Gastroesophageal sphincter (tissue), 4 donors: ENCODE data around the gene SEMA3A. TPM values are rescaled to one million over a fixed set of nuclear protein-coding genes. Genes with fewer than 3 reads are reported as not detected.

Experiments
- ATAC-seq: fragments of 150-250 bp; one replicate; pipeline ENCODE4 v1.9.1; 2016; ENCODE audit warnings: mild to moderate bottlenecking, moderate library complexity
- H3K27ac ChIP-seq, 4 donors: fragments of 200-600 bp; sonication (generic) in 3 of 4; 1 replicate in 3 of 4; 2 replicates in 1 of 4; pipeline ENCODE4 v1.5.1; 2016 to 2019
- H3K27me3 ChIP-seq: fragments of 200-600 bp; sonication (generic); one replicate; pipeline ENCODE4 v1.5.1; 2019
- H3K36me3 ChIP-seq, 2 donors: fragments of 200-600 bp; sonication (generic); one replicate each; pipeline ENCODE4 v1.5.1; 2019; ENCODE audit warnings: control low read depth in 1 of 2
- H3K4me1 ChIP-seq, 3 donors: fragments of 200-600 bp; sonication (generic); 1 replicate in 2 of 3; 2 replicates in 1 of 3; pipeline ENCODE4 v1.5.1; 2016 to 2019; ENCODE audit warnings: control low read depth in 2 of 3
- H3K4me3 ChIP-seq, 2 donors: fragments of 200-600 bp; sonication (generic); one replicate each; pipeline ENCODE4 v1.5.1; 2019; ENCODE audit warnings: mild to moderate bottlenecking in 1 of 2, moderate library complexity in 1 of 2
- H3K9me3 ChIP-seq, 3 donors: fragments of 200-600 bp; sonication (generic); one replicate each; pipeline ENCODE4 v1.5.1; 2017 to 2019; ENCODE audit warnings: control low read depth in 2 of 3
- EP300 ChIP-seq: sonication (generic); formaldehyde crosslinking; IDR thresholded peaks from one replicate; pipeline ENCODE4 v1.6.1; 2017; ENCODE audit warnings: antibody characterized with exemption, mild to moderate bottlenecking
- POLR2A ChIP-seq, 2 donors: fragments of 450-650 bp; IDR thresholded peaks; one replicate each; pipeline ENCODE4 v1.6.1; 2017; ENCODE audit warnings: antibody characterized with exemption in 2 of 2, mild to moderate bottlenecking in 2 of 2, moderate library complexity in 1 of 2
- POLR2AphosphoS5 ChIP-seq: sonication (generic); formaldehyde crosslinking; IDR thresholded peaks from one replicate; pipeline ENCODE4 v1.6.1; 2017; ENCODE audit warnings: antibody characterized with exemption
- WGBS, 2 donors: methylation state at CpG; one replicate each; pipeline ENCODE4 v1.1.5; 2018; ENCODE audit warnings: low coverage in 1 of 2; 5-methylcytosine and 5-hydroxymethylcytosine counted together
- total RNA-seq, 4 donors: library from RNA; depleted of rRNA; stranded (reverse); fragments of >200 nt; gene quantifications; one replicate each; pipeline ENCODE4 v1.1.0, GENCODE V29; 2016
- TF ChIP-seq, protein P1 (sequence below), 4 experiments: fragments of 200-600 bp in 2 of 4; fragments of 450-650 bp in 2 of 4; sonication (generic) in 1 of 4; IDR thresholded peaks; one replicate each; pipeline ENCODE4 v1.5.1; 2017 to 2019; ENCODE audit warnings: antibody characterized with exemption in 4 of 4, mild to moderate bottlenecking in 2 of 4, moderate library complexity in 2 of 4

Gene SEMA3A
- total RNA-seq, 4 donors from 2014 or later = 24.6 to 61.6 (median 33.0) TPM

DNA sequence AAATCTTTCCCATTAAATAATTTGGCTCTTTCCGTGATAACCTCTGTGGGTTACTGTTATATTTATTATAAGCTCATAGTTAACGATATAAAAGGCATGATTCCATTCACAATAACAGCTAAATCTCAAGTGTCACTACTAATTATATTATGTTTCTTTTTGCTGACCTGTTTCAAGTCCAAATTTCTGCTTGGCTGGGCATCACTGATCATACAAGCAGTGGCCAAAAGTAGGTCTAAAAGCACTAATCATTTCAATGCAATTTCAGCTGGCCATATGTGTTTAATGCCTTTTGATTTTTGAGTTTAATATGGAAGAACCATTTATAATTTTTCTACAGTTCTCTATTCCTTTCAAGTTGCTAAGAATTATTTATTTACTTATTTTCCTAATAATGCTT is 110.7 kb downstream of the SEMA3A start:
- no peak for ATAC-seq
- Histone ChIP-seq H3K27ac (no peak overlapping the region), H3K27me3 (no peaks in the 10 kb centered on the region), H3K9me3 (no peaks in the 10 kb centered on the region), H3K4me3 (no peak overlapping the region), H3K4me1 (peaks cover 0 to 16% (median 0%) of the 10 kb centered on the region in 3 donors), H3K36me3 (no peaks in the 10 kb centered on the region)
- no peak for TF ChIP-seq EP300
- TF ChIP-seq POLR2AphosphoS5 = no peak
- TF ChIP-seq, protein P1, sequence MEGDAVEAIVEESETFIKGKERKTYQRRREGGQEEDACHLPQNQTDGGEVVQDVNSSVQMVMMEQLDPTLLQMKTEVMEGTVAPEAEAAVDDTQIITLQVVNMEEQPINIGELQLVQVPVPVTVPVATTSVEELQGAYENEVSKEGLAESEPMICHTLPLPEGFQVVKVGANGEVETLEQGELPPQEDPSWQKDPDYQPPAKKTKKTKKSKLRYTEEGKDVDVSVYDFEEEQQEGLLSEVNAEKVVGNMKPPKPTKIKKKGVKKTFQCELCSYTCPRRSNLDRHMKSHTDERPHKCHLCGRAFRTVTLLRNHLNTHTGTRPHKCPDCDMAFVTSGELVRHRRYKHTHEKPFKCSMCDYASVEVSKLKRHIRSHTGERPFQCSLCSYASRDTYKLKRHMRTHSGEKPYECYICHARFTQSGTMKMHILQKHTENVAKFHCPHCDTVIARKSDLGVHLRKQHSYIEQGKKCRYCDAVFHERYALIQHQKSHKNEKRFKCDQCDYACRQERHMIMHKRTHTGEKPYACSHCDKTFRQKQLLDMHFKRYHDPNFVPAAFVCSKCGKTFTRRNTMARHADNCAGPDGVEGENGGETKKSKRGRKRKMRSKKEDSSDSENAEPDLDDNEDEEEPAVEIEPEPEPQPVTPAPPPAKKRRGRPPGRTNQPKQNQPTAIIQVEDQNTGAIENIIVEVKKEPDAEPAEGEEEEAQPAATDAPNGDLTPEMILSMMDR (IDR thresholded peaks at IDR 0.05) = no peak
- TF ChIP-seq POLR2A (IDR thresholded peaks at IDR 0.05) = no peak
- 30 to 38% methylated on average over 2 of the region's 2 CpGs for WGBS, 2 donors

DNA sequence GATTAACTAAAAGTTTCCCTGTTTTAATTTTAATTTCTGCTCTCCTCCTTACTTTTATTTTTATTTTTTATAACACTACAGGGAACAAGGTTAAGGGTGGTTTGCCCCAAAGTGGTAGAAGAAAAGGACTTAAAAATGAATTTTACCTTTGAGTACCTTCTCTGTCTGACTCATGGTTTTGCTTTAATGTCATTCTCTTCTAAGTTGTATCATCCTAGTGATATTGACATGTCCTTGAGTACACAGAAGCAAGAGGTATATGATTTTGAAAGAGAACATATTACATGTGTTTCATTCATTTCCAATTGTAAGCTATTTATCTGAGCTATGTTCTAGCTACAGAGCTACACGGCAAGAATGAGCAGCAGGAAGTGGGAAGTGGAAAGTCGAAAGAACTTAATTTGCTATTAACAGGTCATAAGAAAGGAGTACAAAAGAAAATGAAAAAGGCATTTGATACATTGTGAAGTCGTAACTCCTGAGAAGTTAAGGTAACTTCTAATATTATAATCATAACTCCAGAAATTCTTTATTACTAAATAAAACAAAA is 112.5 kb downstream of the SEMA3A start:
- no peaks in the 10 kb centered on the region for H3K9me3 ChIP-seq
- 67 to 92% methylated on average over 3 of the region's 3 CpGs for WGBS, 2 donors
- no peak overlapping the region for H3K27ac ChIP-seq
- H3K36me3 ChIP-seq = no peaks in the 10 kb centered on the region
- TF ChIP-seq POLR2A (IDR thresholded peaks at IDR 0.05) = no peak
- no peak for TF ChIP-seq POLR2AphosphoS5
- TF ChIP-seq EP300 = no peak
- no peak for ATAC-seq
- H3K4me3 ChIP-seq = no peak overlapping the region
- no peaks in the 10 kb centered on the region for H3K27me3 ChIP-seq
- peaks cover 0 to 16% (median 0%) of the 10 kb centered on the region in 3 donors for H3K4me1 ChIP-seq

DNA sequence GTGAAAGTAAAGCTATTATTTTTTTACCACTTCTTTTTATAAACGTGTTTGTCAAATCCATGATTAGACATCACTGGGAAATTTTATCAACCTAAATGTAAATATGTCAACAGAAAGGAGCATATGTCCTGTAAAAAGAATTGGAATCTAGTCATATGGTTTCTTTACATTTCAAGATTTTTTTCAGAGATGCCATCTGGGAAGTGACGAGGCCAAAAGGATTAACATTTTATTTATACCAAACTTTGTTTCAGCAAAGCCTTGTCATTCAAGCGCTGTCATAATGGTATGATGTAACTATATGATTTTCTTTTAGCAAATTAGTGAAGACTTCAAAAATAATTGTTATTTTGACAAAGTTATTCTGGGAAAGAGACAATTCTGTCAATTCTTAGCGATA is 117.3 kb downstream of the SEMA3A start:
- TF ChIP-seq, protein P1 (IDR thresholded peaks at IDR 0.05) = no peak
- TF ChIP-seq POLR2AphosphoS5 (no peak), POLR2A (IDR thresholded peaks at IDR 0.05) (no peak), EP300 (no peak)
- Histone ChIP-seq H3K9me3 (no peaks in the 10 kb centered on the region), H3K27ac (no peak overlapping the region), H3K36me3 (no peaks in the 10 kb centered on the region), H3K4me1 (peaks cover 0 to 16% (median 0%) of the 10 kb centered on the region in 3 donors), H3K27me3 (no peaks in the 10 kb centered on the region), H3K4me3 (no peak overlapping the region)
- WGBS, 2 donors = 92 to 95% methylated on average over 4 of the region's 4 CpGs
- no peak for ATAC-seq

DNA sequence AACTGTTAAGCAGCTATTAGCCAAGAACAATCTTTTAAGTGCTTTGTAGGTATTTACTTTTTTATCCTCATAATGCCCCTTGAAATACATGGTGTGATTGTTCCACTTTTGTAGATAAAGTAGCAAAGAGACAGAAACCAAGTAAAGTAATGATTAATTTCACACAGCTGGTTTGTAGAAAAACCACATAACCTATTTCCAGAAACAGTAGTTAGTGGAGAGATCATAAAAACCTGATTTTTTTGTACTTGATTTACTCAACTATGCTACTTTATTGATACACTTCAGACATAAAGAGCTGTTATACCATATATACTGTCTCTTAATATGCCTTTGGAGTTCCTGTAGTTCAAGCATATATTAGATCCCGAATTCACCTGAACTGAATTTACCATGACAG is 118.4 kb downstream of the SEMA3A start:
- no peak for TF ChIP-seq EP300
- no peaks in the 10 kb centered on the region for H3K9me3 ChIP-seq
- no peaks in the 10 kb centered on the region for H3K36me3 ChIP-seq
- WGBS, 2 donors = 85 to 86% methylated on average over 1 of the region's 1 CpG
- ATAC-seq = no peak
- H3K4me3 ChIP-seq = no peak overlapping the region
- peaks cover 0 to 16% (median 0%) of the 10 kb centered on the region in 3 donors for H3K4me1 ChIP-seq
- H3K27me3 ChIP-seq = no peaks in the 10 kb centered on the region
- H3K27ac ChIP-seq = no peak overlapping the region

DNA sequence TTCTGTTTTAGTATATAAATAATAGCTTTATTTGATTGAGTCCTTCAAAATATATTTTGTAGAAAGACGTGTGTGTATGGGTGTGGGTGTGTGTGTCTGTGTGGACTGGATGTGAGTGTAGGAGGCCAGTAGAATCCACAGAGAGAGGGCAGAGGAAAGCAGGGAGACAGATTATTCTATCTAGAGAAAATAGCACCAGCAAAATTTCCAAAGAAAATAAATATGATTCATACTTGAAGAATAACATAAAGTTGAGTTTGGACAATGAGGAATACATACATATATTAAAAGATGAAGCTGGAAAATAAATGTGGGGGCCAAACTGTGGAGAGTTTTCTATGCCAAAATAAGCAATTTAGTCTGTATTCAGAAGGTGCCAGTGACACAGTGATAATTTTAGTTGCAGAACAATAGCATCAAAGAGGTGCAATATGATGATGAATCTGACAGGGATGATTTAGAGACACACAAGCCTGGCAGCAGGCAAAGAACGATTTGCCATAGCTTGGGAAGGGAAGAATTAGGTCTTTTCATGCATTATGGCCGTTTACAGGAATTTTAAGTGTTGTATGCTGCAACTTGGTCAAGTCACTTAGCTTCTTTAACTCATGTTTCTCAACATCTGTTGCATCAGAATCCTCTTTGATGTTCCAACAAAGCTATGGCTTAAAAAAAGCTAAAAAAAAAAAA is 121.3 kb downstream of the SEMA3A start:
- WGBS, 2 donors = 6 to 33% methylated on average over 3 of the region's 3 CpGs
- H3K9me3 ChIP-seq = no peaks in the 10 kb centered on the region
- H3K4me1 ChIP-seq = peaks cover 0 to 16% (median 0%) of the 10 kb centered on the region in 3 donors
- no peak overlapping the region for H3K4me3 ChIP-seq
- no peak for TF ChIP-seq POLR2A (IDR thresholded peaks at IDR 0.05)
- TF ChIP-seq, protein P1 (IDR thresholded peaks at IDR 0.05) = no peak
- TF ChIP-seq POLR2AphosphoS5 = no peak
- TF ChIP-seq EP300 = no peak
- ATAC-seq = no peak
- no peaks in the 10 kb centered on the region for H3K27me3 ChIP-seq
- H3K27ac ChIP-seq = no peak overlapping the region
- H3K36me3 ChIP-seq = no peaks in the 10 kb centered on the region

DNA sequence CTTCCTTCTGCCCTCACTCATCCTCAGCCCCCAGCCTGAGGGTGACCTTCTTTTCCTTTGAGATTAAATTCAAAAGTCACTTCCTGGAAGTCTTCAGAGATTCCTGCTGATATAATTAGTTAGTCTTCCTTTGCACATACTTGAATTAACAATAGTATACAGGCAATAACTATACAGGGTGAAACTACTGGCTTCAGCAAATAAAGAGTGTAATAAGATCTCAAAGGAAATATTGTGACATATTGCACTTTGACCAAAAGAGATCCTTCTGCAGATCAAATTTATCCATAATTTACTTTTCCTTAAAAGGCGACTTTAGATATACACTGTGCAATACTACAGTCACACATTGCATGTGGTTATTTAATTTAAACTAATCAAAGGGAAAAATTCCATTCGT is 123.8 kb downstream of the SEMA3A start:
- WGBS, 2 donors = 61 to 87% methylated on average over 2 of the region's 2 CpGs
- no peak for ATAC-seq
- no peak overlapping the region for H3K4me3 ChIP-seq
- H3K36me3 ChIP-seq = no peaks in the 10 kb centered on the region
- no peaks in the 10 kb centered on the region for H3K9me3 ChIP-seq
- no peak for TF ChIP-seq EP300
- TF ChIP-seq POLR2AphosphoS5 = no peak
- TF ChIP-seq, protein P1 (IDR thresholded peaks at IDR 0.05) = no peak
- TF ChIP-seq POLR2A (IDR thresholded peaks at IDR 0.05) = no peak
- H3K4me1 ChIP-seq = peaks cover 0 to 16% (median 0%) of the 10 kb centered on the region in 3 donors
- no peak overlapping the region for H3K27ac ChIP-seq
- no peaks in the 10 kb centered on the region for H3K27me3 ChIP-seq
